GM12873 (cell line): ENCODE data around the gene MCRS1.

Experiments
- TF ChIP-seq, protein P1 (sequence below): IDR thresholded peaks from 2 replicates; pipeline ENCODE4 v1.5.1; 2012; ENCODE audit warnings: low read depth, mild to moderate bottlenecking, moderate library complexity, low read length, control low read depth; ENCODE audit not compliant: insufficient read depth; ENCODE audit errors: missing control alignments

MCRS1 gene

DNA sequence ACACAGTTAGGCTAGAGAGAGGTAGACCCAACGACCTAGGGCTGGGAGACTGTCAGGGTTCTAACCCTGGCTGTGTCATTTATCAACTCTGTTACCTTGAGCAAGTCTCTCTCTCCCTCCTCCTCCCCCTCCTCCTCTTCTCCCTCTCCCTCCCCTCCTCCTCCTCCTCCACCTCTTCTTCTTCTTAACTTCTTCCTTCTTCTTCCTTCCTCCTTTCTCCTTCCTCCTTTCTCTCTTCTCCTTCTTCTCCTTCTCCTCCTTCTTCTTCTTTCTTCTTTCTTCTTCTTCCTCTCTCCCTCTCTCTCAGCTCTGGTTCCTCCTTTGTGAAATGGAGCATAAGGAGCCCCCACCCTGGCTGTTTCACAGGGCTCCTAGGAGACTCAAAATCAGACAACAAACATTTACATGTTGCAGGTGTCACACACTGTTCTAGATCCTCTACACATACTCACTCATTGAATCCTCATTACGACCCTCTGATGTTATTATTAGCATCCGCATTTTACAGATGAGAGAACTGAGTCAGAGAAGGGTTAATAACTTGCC is 31.3 kb downstream of the MCRS1 start:
- TF ChIP-seq, protein P1, sequence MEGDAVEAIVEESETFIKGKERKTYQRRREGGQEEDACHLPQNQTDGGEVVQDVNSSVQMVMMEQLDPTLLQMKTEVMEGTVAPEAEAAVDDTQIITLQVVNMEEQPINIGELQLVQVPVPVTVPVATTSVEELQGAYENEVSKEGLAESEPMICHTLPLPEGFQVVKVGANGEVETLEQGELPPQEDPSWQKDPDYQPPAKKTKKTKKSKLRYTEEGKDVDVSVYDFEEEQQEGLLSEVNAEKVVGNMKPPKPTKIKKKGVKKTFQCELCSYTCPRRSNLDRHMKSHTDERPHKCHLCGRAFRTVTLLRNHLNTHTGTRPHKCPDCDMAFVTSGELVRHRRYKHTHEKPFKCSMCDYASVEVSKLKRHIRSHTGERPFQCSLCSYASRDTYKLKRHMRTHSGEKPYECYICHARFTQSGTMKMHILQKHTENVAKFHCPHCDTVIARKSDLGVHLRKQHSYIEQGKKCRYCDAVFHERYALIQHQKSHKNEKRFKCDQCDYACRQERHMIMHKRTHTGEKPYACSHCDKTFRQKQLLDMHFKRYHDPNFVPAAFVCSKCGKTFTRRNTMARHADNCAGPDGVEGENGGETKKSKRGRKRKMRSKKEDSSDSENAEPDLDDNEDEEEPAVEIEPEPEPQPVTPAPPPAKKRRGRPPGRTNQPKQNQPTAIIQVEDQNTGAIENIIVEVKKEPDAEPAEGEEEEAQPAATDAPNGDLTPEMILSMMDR = no peak

DNA sequence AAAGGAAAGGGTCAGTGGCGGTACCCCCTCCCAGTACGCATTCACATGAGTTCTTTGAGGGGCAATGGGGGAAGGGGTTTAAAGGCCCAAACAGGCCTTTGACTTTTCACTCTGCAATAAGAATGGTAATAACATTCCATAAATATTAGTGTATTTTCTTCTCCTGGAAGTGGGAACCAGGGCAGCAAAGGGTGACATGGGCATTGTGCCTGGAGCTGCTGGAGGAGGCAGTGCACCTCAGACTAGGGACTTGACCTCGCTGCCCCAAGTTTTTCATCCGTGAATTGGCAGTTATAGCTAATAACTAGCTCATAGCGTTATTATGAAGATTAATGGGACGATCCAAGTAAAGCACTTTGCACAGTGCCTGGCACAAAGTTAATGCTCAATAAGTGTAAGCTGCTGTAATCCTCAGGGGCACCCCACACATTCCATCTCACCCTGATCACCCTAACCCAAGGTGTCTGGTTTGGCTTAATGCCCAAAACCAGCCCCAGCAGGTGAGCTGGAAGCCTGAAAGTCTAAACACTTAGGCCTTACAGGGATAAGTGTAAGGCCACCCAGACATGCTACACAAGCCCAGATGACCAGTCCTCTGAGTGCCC is 31.9 kb downstream of the MCRS1 start:
- TF ChIP-seq, protein P1 = no peak

DNA sequence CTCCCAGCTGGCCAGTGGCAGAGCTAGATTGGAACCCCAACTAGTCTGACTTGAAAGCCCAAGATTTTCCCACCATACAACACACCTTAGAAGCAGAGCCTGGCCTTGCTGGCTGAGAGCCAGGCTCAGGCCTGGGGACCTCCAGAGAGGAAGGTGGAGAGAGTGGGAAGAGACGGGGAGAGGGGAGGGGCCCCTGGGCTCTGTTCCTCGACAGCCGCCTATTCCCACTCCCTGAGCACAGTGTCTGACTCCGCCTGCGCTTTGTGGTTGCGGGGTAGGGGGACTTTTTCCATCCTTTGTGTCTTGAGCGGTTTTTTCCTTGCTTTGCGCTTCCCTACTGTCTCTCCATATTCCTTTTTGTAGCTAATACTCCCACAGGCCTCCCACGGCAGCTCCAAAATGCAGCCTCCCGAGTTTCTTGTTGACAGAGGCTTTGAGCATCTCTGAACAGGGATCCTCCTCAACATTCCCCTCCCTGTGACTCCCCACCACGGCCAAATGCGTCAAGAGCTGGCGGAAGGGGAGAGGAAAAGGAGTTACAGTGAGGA is 33.1 kb downstream of the MCRS1 start:
- TF ChIP-seq, protein P1 = no peak

DNA sequence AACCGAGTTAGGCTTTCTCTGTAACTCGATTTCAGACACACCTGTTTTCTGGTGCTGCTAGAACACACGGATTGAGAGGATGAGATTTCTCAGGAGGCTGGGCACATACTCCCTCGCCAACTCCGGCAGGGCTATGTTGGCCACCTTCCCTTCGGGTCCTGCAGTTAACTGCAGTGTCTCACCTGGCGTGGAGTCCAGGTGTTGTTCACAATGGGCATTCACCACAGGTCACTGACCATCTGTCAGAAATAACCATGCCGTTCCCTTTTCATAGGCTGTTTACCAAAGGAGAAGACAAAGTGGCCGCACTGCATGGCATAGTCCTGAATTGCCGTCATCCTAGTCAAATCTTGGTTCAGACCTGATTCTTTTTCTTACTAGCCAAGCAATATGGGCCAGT is 34.6 kb downstream of the MCRS1 start:
- TF ChIP-seq, protein P1 = no peak

DNA sequence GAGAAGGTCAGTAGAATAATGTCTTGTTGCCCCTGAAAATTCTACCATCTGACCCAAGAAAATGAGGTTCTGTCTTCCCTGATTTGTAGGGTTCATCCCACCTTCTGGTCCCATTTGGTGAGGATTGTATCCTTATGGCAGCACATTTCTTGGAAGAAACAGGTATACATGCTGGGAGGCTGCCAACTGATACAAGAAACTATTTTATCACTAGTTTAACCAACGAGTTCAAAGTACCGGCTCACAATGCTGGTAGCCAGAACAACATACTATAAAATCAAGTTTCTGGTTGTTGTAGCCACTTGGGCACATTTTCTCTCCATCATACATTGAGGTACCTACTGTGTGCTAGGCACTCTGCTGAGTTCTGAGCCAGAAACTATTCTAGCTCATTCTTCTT is 36.2 kb downstream of the MCRS1 start:
- TF ChIP-seq, protein P1 = no peak

DNA sequence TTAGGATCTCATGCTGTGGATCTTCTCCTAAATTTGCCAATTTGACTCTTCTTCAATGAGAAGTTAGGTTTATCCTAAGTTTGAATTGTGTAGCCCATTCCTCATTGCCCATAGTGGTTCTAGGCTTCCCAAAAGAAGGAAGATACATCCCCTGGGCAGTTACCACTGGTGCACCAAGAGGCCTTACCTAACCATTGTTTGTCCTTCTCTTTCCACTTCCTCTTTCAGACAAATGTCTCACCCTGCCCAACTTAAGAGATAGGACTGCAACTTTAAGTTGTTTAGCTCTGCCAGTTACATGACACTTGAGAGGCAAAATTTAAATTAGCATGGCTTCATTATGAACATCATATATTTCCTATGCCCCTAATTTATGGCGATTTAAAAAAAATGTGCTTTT is 38.5 kb downstream of the MCRS1 start:
- TF ChIP-seq, protein P1 = no peak

DNA sequence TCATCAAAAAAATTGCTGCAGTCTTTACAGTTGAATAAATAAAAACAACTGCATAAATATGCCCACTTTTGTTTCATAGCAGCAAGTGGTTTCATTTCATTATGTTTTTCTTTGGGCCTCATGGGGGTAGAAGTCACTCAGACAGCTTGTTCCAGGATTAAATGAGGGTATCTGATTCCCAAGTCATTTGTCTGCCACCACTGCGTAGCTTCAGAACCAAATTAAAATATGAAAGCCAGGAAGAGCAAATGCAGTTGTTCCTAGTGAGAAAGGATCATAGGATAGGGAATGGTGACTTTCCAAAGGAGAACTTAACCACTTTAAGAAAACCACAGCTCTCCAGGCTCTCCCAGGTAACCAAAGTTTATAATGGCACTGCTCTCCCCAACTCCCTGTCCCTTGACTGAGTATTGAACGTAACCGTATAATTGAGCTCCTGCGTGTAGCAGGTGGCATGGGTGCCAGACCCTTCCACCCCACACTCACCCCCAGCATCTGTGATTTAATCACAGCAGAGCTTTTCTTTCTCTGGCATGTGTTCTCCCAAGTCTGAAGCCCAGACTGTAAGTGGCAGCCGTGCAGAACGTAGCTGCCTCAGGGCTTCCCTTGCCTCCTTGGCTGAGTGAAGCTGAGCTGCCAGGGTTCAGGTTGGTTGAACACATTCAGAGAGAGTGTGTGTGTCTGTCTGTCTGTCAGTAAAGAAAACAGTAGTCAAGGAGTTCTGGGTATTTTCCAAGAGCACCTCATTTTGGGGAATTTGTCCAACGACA is 40.4 kb downstream of the MCRS1 start:
- TF ChIP-seq, protein P1 = no peak
